ENCODE data around the gene FIGN.

GRCh38 chr2:163552758-163553157 is 183.1 kb downstream of the FIGN start:
- TF ChIP-seq CTCF (IDR thresholded peaks at IDR 0.05) (no peak), POLR2A (IDR thresholded peaks at IDR 0.05) (no peak), EP300 (IDR thresholded peaks at IDR 0.05) (no peak)
